Limb (tissue), 2 donors: ENCODE results near the gene BCAS3.

Experiments used
- DNase-seq, 2 donors: peaks; one replicate each; pipeline ENCODE4 v3.0.0-alpha.2; 2016; ENCODE audit errors: extremely low spot score in 2 of 2

BCAS3 gene

DNA sequence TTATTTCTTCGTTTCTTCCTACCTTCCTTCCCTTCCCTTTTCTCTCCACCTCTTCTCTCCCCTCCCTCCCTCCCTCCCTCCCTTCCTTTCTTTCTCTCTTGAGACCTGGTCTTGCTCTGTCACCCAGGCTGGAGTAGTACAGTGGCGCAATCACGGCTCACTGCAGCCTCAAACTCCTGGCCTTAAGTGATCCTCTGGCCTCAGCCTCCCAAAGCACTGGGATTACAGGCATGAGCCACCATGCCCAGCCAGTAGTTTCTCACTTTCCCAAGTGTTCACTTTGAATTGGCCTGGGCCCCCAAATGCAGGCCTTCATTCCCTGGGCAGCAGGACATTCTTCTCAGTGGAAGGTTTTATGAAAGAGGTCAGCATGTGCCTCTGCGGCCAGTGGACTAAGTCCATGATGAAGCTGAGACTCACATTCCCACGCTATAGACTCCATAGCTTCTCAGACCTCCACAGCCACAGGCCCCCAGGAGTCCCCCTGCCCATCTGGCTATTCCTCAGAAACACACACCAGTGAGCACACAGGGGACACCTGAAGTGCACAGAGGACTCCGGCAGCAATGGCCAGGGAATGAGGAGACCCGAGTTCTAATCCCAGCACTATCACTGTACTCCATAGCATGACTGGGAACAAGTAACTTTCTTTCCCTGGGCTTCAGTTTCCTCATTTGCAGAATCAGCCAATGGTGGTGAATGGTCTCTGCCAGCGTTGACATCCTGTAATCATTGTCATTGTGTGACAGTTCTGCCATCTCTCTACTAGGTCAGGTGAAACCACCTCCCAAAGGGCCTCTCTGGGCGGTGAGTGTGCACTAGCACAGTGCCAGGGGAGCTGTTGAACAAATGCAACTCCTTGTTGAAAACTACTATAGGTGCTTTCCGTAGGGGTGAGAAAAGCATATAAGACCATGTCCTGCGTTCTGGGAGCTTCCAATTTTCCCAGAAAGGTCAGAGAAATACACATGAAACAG lies 652.8 kb downstream of the BCAS3 start:
- DNase-seq, result no peak

DNA sequence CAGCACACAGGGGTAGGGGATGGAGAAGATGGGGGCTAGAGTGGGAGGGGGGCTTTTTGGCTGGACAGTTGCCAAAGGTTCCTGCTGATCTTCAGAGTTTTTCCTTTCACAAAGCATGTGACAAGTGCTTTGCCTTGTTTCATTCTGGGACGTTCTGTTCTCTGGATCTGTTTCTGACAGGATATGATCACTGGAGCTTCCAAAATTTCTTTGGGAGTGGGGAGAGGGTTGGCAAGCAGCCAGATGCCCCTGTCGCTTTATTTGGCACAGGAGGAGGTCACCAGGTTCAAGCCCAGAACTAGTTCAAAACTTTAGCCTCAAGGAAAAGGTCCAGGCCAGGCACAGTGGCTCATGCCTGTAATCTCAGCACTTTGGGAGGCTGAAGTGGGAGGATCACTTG lies 653.5 kb downstream of the BCAS3 start:
- DNase-seq, result no peak

DNA sequence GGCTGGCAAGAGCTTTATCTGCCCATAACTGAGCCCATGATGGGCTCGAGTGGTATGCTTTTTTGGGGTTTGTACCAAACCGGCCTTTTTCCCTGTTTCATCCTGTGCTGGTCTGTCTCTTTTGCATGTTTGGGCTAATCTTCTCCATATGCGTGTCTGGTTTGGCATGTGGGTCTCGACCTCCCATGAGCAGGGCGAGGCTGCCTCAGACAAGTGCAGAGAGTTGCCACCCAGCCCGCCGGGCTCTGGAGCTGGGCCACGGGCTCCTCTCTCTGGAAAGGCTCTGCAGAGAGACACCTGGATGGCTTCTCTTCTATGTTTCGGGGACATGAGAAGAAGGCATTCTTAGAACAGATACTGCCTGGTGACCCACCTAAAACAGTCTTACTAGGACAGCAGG lies 654.2 kb downstream of the BCAS3 start:
- no peak for DNase-seq

- DNase-seq, result no peak
These were observed 655.5 kb downstream of the BCAS3 start for GRCh38 chr17:61333136-61333535.

DNA sequence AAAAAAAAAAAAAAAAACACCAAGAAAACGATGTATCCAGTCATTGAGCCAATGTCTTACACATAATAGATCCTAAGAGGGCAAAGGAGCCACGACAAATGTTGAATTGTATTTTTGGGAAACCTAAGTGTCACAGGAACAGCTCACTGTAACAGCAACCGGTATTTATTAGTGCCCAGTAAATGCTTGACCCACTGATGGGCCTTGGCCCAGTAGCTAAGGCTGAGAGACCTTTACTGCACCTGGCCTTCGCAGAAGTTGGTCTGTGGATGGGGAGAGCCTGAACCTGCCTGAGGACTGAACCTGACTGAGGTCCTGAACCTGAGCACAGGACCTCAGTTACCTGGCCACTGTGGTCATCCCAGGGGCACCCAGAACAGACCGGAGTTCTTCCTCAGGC lies 657.0 kb downstream of the BCAS3 start:
- DNase-seq, result no peak

GRCh38 chr17:61335105-61335844 lies 657.6 kb downstream of the BCAS3 start:
- no peak for DNase-seq

- peak in 1 of 2 donors; percentile 51 for DNase-seq
These were observed 658.4 kb downstream of the BCAS3 start for GRCh38 chr17:61335845-61336655.

- no peak for DNase-seq
These were observed 659.6 kb downstream of the BCAS3 start for GRCh38 chr17:61337290-61337689.

DNA sequence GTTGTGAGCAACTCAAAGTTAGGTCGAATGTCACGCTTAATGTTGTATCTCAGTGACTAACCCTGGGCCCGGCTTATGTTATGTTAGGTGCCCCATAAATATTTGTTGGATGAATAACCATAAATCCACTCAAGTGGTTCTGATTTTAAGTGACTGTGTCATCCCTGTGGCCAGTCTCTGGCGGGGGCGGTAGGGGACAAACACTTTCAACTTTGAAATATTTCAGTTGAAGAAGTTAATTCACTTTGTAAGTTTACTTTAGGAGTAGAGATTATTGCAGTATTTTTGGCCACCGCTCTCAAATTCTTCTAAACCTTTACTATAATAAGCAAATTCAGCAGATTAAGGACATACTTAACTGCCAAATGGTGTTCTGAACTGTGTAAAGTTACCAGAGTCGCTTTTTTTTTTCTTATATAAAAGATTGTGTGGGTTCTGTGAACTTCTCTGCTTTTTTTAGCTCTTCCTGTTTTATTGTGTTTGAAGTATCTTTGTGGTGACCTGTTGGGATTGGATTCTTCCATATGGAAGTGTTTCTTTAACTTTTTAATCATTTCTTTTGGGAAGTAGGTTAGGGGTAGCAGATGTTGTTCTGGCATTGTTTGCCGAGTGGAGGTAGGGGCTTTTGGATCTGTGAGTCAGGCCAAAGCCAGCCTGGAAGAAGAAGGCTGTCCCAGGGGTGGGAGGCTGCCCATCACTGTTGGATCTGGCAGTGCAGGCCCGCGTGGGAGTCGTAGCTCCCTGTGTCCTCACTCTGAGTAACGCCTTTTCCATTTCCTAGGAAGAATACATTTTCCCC lies 660.5 kb downstream of the BCAS3 start:
- DNase-seq, result no peak

DNA sequence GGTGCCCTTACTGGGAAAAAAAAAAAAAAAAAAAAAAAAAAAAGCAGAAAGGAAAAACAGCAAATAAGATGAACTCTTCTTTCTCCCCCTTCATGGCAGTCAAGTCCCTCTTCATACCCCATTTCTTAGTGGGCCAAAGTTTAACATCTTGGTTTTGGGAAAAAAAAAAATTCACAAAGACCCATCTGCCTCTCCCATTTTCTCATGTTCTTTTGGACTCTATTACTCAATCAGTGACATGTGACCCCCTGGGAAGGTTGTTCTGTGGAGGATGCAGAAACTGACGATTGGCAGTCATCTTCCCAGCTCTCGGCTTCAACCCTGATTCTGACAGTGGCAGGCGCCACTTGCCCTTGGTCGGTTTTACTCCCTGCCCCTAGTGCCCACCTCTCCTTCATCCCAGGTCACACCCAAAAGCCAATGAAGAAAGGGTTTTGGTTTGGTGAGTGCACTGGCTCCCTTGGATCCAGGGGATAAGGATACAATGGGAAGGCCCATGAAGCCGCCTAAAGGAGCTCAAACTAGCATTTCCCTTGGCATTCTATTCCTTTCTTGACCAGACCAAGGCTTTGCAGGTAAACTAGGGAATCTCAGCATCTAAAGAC lies 661.3 kb downstream of the BCAS3 start:
- no peak for DNase-seq

- no peak for DNase-seq
These were observed 663.0 kb downstream of the BCAS3 start for GRCh38 chr17:61340431-61341209.

DNA sequence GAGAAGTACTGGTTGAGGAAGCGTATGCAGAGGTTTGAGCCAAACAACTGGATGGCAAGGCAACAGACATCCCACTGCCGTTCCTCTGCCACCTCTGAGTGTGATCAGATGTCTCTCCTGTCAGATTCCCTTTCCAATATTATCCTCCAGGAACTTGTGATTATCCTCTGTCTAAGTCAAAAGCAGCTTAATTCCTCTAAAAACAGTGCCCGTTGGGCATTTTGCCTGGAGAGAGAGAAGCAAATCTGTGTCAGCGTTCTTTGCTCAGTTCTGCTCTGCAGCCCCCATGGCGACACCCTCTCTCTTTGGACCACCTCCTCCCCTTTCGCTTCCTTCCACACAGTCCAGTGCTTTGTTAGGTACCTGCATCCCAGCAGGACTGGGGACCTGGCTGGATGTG lies 665.9 kb downstream of the BCAS3 start:
- DNase-seq, result no peak

DNA sequence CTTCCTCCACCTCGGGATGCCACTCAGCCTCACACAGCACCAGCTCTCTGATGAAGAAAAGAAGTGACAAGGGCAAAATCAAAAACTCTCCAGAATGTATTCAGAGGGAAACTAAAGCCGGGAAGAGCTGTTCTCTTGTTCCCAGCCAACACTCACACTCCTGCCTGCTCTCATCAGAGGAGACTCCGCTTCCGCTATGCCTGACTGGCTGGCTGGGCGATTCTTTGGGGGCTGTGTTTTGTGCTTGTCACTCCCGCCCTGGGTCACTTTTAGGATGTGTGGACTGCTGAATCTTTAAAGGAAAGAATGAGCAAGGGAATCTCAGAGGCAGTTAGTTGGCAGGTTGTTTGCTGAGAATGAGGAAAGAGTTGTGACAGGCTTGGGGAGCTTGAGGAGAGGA lies 667.4 kb downstream of the BCAS3 start:
- DNase-seq, result no peak

GRCh38 chr17:61345825-61346666 lies 668.4 kb downstream of the BCAS3 start:
- DNase-seq, result no peak

- no peak for DNase-seq
These were observed 671.7 kb downstream of the BCAS3 start for GRCh38 chr17:61349350-61349749.

- DNase-seq, result no peak
These were observed 674.2 kb downstream of the BCAS3 start for GRCh38 chr17:61351745-61352407.

GRCh38 chr17:61352408-61352770 lies 674.7 kb downstream of the BCAS3 start:
- no peak for DNase-seq

DNA sequence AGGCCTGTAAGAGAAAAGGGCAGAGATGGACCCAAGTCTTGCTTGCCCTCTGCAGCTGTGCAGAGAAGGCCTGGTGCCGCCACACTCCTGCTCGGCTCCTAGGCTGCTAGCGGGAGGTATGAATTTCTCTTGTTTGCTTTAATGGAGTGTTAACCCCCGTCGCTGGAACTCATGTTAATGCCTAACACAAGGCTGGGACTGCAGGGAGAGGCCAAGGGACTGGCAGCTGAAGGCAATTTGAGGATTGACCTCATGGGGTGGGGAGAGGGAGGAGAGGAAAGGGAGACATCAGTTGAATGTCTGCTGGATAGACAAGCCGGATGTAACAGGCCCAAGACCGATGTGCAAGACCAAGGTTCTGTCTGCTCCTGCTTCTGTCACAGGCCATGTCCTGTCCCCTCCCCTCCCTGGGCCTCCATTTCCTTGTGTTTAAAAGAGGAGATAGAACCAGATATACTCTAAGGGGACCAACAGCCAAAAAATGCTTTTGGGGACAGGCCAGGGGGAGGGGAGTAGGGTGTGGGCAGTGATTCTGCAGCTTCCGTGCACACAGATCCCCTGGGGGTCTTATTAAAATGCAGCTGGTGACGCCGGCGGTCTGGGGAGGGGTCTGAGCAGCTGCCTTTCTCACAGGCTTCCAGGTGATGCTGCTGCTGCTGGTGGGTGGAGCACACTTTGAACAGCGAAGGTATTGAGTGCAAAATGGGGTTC lies 675.3 kb downstream of the BCAS3 start:
- no peak for DNase-seq
